GM19240 (cell line): ENCODE results near the gene MAN2A1.
"Not testable (repeated sequence)": the region's sequence is repeated elsewhere in the genome, so short reads cannot be mapped to it uniquely, and the experiment has no call there.

ENCODE experiments used
- DNase-seq: peaks from one replicate; pipeline ENCODE4 v3.0.0; 2011; ENCODE audit warnings: low spot score; ENCODE audit not compliant: insufficient read length

MAN2A1 gene

GRCh38 chr5:109823597-109823996, 133.9 kb downstream of the MAN2A1 start:
- no peak for DNase-seq

GRCh38 chr5:109825450-109825849, 135.7 kb downstream of the MAN2A1 start:
- DNase-seq = no peak

- no peak for DNase-seq
These were observed 136.7 kb downstream of the MAN2A1 start for GRCh38 chr5:109826426-109826825.

- DNase-seq = no peak
These were observed 139.6 kb downstream of the MAN2A1 start for GRCh38 chr5:109829331-109829730.

GRCh38 chr5:109830955-109831502, 141.3 kb downstream of the MAN2A1 start:
- no peak for DNase-seq

GRCh38 chr5:109832207-109833188, 142.8 kb downstream of the MAN2A1 start:
- DNase-seq = not testable (repeated sequence)

- DNase-seq = no peak
These were observed 144.2 kb downstream of the MAN2A1 start for GRCh38 chr5:109833946-109834345.

- DNase-seq = no peak
These were observed 146.6 kb downstream of the MAN2A1 start for GRCh38 chr5:109836280-109836679.

- DNase-seq = no peak
These were observed 147.6 kb downstream of the MAN2A1 start for GRCh38 chr5:109837231-109837861.

- no peak for DNase-seq
These were observed 148.4 kb downstream of the MAN2A1 start for GRCh38 chr5:109838157-109838556.

GRCh38 chr5:109844148-109844547, 154.4 kb downstream of the MAN2A1 start:
- DNase-seq = no peak

- DNase-seq = no peak
These were observed 155.0 kb downstream of the MAN2A1 start for GRCh38 chr5:109844695-109845094.

- DNase-seq = no peak
These were observed 158.4 kb downstream of the MAN2A1 start for GRCh38 chr5:109848130-109848529.

- DNase-seq = no peak
These were observed 159.9 kb downstream of the MAN2A1 start for GRCh38 chr5:109849478-109850088.

- DNase-seq = no peak
These were observed 162.8 kb downstream of the MAN2A1 start for GRCh38 chr5:109852371-109853155.

- DNase-seq = no peak
These were observed 163.7 kb downstream of the MAN2A1 start for GRCh38 chr5:109853377-109853776.

GRCh38 chr5:109855056-109855455, 165.3 kb downstream of the MAN2A1 start:
- no peak for DNase-seq

- DNase-seq = no peak
These were observed 167.8 kb downstream of the MAN2A1 start for GRCh38 chr5:109857405-109858031.

GRCh38 chr5:109859537-109859936, 169.8 kb downstream of the MAN2A1 start:
- no peak for DNase-seq

GRCh38 chr5:109862301-109862700, 172.6 kb downstream of the MAN2A1 start:
- DNase-seq = no peak

GRCh38 chr5:109863752-109864151, 174.0 kb downstream of the MAN2A1 start:
- DNase-seq = no peak
